Upper lobe of left lung (tissue), 4 donors: ENCODE results near the gene PAEP.

Experiments used
- CTCF ChIP-seq, 6 experiments: fragments of 450-650 bp in 4 of 6; fragments of 200-600 bp in 2 of 6; sonication (generic) in 2 of 6; IDR thresholded peaks; one replicate each; pipeline ENCODE4 v1.5.1; 2016 to 2019; ENCODE audit warnings: antibody characterized with exemption in 6 of 6
- EP300 ChIP-seq, 4 donors: sonication (generic); formaldehyde crosslinking; IDR thresholded peaks; one replicate each; pipeline ENCODE4 v1.5.1; 2017; ENCODE audit warnings: antibody characterized with exemption in 4 of 4, control low read depth in 2 of 4
- POLR2A ChIP-seq, 4 donors: fragments of 450-650 bp; IDR thresholded peaks; one replicate each; pipeline ENCODE4 v1.5.1; 2016 to 2017; ENCODE audit warnings: antibody characterized with exemption in 4 of 4, mild to moderate bottlenecking in 2 of 4
- POLR2AphosphoS5 ChIP-seq, 2 donors: sonication (generic); formaldehyde crosslinking; IDR thresholded peaks; one replicate each; pipeline ENCODE4 v1.5.1; 2017; ENCODE audit warnings: antibody characterized with exemption in 2 of 2

- no peak for TF ChIP-seq POLR2A (IDR thresholded peaks at IDR 0.05)
- no peak for TF ChIP-seq POLR2AphosphoS5 (IDR thresholded peaks at IDR 0.05)
- TF ChIP-seq CTCF (IDR thresholded peaks at IDR 0.05): no peak
- TF ChIP-seq EP300 (IDR thresholded peaks at IDR 0.05): no peak
Measured at GRCh38 chr9:135550344-135550918, 11.1 kb upstream of the PAEP start.
